ENCODE measurements around the gene BANP. TPM values are rescaled to one million over a fixed set of nuclear protein-coding genes. Genes with fewer than 3 reads are reported as not detected.

The BANP gene
- total and polyA plus RNA-seq, 2 donors (not counting 1 experiment from before 2014, with no cell fraction given), result 9.3 to 31.0 TPM

- Histone ChIP-seq H2AFZ (ENCODE audit: low read length) (no peak overlapping the region), H3K79me2 (ENCODE audit: control insufficient read depth, insufficient read depth, low read length) (no peaks in the 10 kb centered on the region), H3K4me3 (replicated peaks in 1 of 4; ENCODE audit: control extremely low read depth in 1 of 4, insufficient read depth in 1 of 4, low read depth in 3 of 4, low read length in 4 of 4) (no peak overlapping the region), H3K27me3 (ENCODE audit: control insufficient read depth, insufficient read depth, low read length) (no peaks in the 10 kb centered on the region), H3K36me3 (ENCODE audit: control insufficient read depth, insufficient read depth, low read length) (peaks cover 3% of the 10 kb centered on the region), H3K4me1 (ENCODE audit: control insufficient read depth, extremely low read depth, insufficient read depth, low read length) (peaks cover 12% of the 10 kb centered on the region), H3K9ac (ENCODE audit: insufficient read depth, low read length) (no peak overlapping the region), H3K9me3 (ENCODE audit: control insufficient read depth, insufficient read depth, low read depth, low read length) (no peaks in the 10 kb centered on the region), H3K4me2 (ENCODE audit: extremely low read depth, insufficient read depth, low read length) (no peak overlapping the region), H3K27ac (ENCODE audit: insufficient read depth, low read length) (no peak overlapping the region), H4K20me1 (ENCODE audit: control insufficient read depth, extremely low read depth, insufficient read depth, low read length) (no peaks in the 10 kb centered on the region)
- DNase-seq (ENCODE audit: low read depth in 2 of 2), result no peak
- TF ChIP-seq EZH2 (IDR thresholded peaks at IDR 0.05; ENCODE audit: low read length, missing control alignments) (no peak), CTCF (conservative IDR thresholded peaks at IDR 0.05 in 1 of 2, IDR thresholded peaks at IDR 0.05 in 1 of 2; ENCODE audit: low read depth in 1 of 2, low read length in 2 of 2) (no peak)
These were observed 106.9 kb downstream of the BANP start for GRCh38 chr16:88058136-88058535.

- Histone ChIP-seq H3K4me1 (ENCODE audit: control insufficient read depth, extremely low read depth, insufficient read depth, low read length) (peaks cover 17% of the 10 kb centered on the region), H3K27ac (ENCODE audit: insufficient read depth, low read length) (no peak overlapping the region), H3K4me3 (replicated peaks in 1 of 4; ENCODE audit: control extremely low read depth in 1 of 4, insufficient read depth in 1 of 4, low read depth in 3 of 4, low read length in 4 of 4) (no peak overlapping the region), H2AFZ (ENCODE audit: low read length) (no peak overlapping the region), H3K4me2 (ENCODE audit: extremely low read depth, insufficient read depth, low read length) (no peak overlapping the region), H3K9ac (ENCODE audit: insufficient read depth, low read length) (no peak overlapping the region), H4K20me1 (ENCODE audit: control insufficient read depth, extremely low read depth, insufficient read depth, low read length) (no peaks in the 10 kb centered on the region), H3K27me3 (ENCODE audit: control insufficient read depth, insufficient read depth, low read length) (no peaks in the 10 kb centered on the region), H3K9me3 (ENCODE audit: control insufficient read depth, insufficient read depth, low read depth, low read length) (no peaks in the 10 kb centered on the region), H3K36me3 (ENCODE audit: control insufficient read depth, insufficient read depth, low read length) (peaks cover 3% of the 10 kb centered on the region), H3K79me2 (ENCODE audit: control insufficient read depth, insufficient read depth, low read length) (no peaks in the 10 kb centered on the region)
- TF ChIP-seq EZH2 (IDR thresholded peaks at IDR 0.05; ENCODE audit: low read length, missing control alignments) (no peak), CTCF (conservative IDR thresholded peaks at IDR 0.05 in 1 of 2, IDR thresholded peaks at IDR 0.05 in 1 of 2; ENCODE audit: low read depth in 1 of 2, low read length in 2 of 2) (no peak)
- no peak for DNase-seq (ENCODE audit: low read depth in 2 of 2)
These were observed 107.6 kb downstream of the BANP start for GRCh38 chr16:88058817-88059216.

GRCh38 chr16:88059701-88060386 is 108.6 kb downstream of the BANP start:
- TF ChIP-seq CTCF (conservative IDR thresholded peaks at IDR 0.05 in 1 of 2, IDR thresholded peaks at IDR 0.05 in 1 of 2; ENCODE audit: low read depth in 1 of 2, low read length in 2 of 2) (no peak), EZH2 (IDR thresholded peaks at IDR 0.05; ENCODE audit: low read length, missing control alignments) (no peak)
- no peak for DNase-seq (ENCODE audit: low read depth in 2 of 2)
- no peak overlapping the region for H3K4me3 ChIP-seq (replicated peaks in 1 of 4; ENCODE audit: control extremely low read depth in 1 of 4, insufficient read depth in 1 of 4, low read depth in 3 of 4, low read length in 4 of 4)
- H3K4me1 ChIP-seq (ENCODE audit: control insufficient read depth, extremely low read depth, insufficient read depth, low read length), result peaks cover 27% of the 10 kb centered on the region
- H4K20me1 ChIP-seq (ENCODE audit: control insufficient read depth, extremely low read depth, insufficient read depth, low read length), result no peaks in the 10 kb centered on the region
- no peak overlapping the region for H3K9ac ChIP-seq (ENCODE audit: insufficient read depth, low read length)
- H2AFZ ChIP-seq (ENCODE audit: low read length), result no peak overlapping the region
- H3K9me3 ChIP-seq (ENCODE audit: control insufficient read depth, insufficient read depth, low read depth, low read length), result no peaks in the 10 kb centered on the region
- H3K79me2 ChIP-seq (ENCODE audit: control insufficient read depth, insufficient read depth, low read length), result no peaks in the 10 kb centered on the region
- H3K27me3 ChIP-seq (ENCODE audit: control insufficient read depth, insufficient read depth, low read length), result no peaks in the 10 kb centered on the region
- H3K36me3 ChIP-seq (ENCODE audit: control insufficient read depth, insufficient read depth, low read length), result peaks cover 3% of the 10 kb centered on the region
- no peak overlapping the region for H3K27ac ChIP-seq (ENCODE audit: insufficient read depth, low read length)
- no peak overlapping the region for H3K4me2 ChIP-seq (ENCODE audit: extremely low read depth, insufficient read depth, low read length)

Measured in fibroblast of lung (primary cell).